Measurements from ENCODE around the gene HOMER2. TPM values are rescaled to one million over a fixed set of nuclear protein-coding genes. Genes with fewer than 3 reads are reported as not detected.

Gene HOMER2
- total and polyA plus RNA-seq, 9 of the 15 experiments (the other 6 are each of a cell fraction or from before 2014, with no cell fraction given): 0.13 to 0.47 (median 0.29) TPM; not detected in 1

DNA sequence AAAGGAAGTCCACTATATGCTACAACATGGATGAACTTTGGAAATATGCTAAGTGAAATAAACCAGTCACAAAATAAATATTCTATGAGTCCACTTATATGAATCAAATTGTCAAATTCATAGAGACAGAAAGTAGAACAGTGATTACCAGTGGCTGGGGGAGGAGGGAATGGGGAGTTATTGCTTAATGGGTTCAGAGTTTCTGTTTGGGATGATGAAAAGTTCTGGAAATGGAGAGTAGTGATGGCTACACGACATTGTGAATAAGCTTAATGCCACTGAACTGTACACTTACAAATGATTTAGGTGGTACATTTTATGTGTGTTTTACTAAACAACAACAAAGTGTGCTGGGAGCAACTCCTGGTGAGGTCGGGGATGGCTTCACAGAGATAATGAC lies 38.1 kb downstream of the HOMER2 start:
- FAIRE-seq: no peak
- no peaks in the 10 kb centered on the region for H3K9me1 ChIP-seq (ENCODE audit: control insufficient read depth, insufficient read depth, low read length)
- no peaks in the 10 kb centered on the region for H4K20me1 ChIP-seq (replicated peaks; ENCODE audit: control insufficient read depth, insufficient read depth, low read length)
- in situ Hi-C loops (cut with MboI): no loop called here
- H3K27ac ChIP-seq (ENCODE audit: extremely low read depth, low read depth, low read length): no peak overlapping the region
- no peaks in the 10 kb centered on the region for H3K4me1 ChIP-seq (replicated peaks in 1 of 2; ENCODE audit: control insufficient read depth in 2 of 2, insufficient read depth in 2 of 2, low read length in 2 of 2)
- H2AFZ ChIP-seq (ENCODE audit: low read depth, low read length): no peak overlapping the region
- H3K9me3 ChIP-seq (replicated peaks; ENCODE audit: control insufficient read depth, insufficient read depth, low read depth, low read length): no peaks in the 10 kb centered on the region
- no peak for ATAC-seq
- no peaks in the 10 kb centered on the region for H3K79me2 ChIP-seq (ENCODE audit: control insufficient read depth, insufficient read depth, low read length)
- no TSS peak for BruUV-seq (replicated peaks)
- POLR2A ChIA-PET: interaction anchor here (0.6 kb wide), 2 partner anchors 46 to 63 kb away, joined by 3 read pairs; no protein-coding TSS in a partner anchor
- 6% methylated on average over 2 of the region's 2 CpGs for WGBS (ENCODE audit: insufficient coverage, low coverage, missing lambda C conversion rate)
- peaks cover 37 to 43% of the 10 kb centered on the region in 2 experiments for H3K27me3 ChIP-seq (ENCODE audit: control insufficient read depth in 2 of 2, insufficient read depth in 2 of 2, low read length in 2 of 2)
- no peak for DNase-seq (ENCODE audit: extremely low read depth in 1 of 4, low spot score in 3 of 4)
- H3K4me3 ChIP-seq: no peak overlapping the region
- no peak overlapping the region for H3K4me2 ChIP-seq (ENCODE audit: insufficient read depth, low read length)
- intact Hi-C loops (cut with micrococcal nuclease): no loop called here
- H3K36me3 ChIP-seq (ENCODE audit: control insufficient read depth, insufficient read depth, low read length): no peaks in the 10 kb centered on the region
- CTCF ChIA-PET (ENCODE audit: low intra/inter-chr PET ratio): no interaction called here
- no peak overlapping the region for H3K9ac ChIP-seq (ENCODE audit: insufficient read depth in 1 of 2, low read depth in 2 of 2, low read length in 2 of 2)
- TF ChIP-seq, protein P1, sequence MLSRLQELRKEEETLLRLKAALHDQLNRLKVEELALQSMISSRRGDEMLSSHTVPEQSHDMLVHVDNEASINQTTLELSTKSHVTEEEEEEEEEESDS (CRISPR knock-in tag; IDR thresholded peaks at IDR 0.05): no peak
- TF ChIP-seq, protein P2, sequence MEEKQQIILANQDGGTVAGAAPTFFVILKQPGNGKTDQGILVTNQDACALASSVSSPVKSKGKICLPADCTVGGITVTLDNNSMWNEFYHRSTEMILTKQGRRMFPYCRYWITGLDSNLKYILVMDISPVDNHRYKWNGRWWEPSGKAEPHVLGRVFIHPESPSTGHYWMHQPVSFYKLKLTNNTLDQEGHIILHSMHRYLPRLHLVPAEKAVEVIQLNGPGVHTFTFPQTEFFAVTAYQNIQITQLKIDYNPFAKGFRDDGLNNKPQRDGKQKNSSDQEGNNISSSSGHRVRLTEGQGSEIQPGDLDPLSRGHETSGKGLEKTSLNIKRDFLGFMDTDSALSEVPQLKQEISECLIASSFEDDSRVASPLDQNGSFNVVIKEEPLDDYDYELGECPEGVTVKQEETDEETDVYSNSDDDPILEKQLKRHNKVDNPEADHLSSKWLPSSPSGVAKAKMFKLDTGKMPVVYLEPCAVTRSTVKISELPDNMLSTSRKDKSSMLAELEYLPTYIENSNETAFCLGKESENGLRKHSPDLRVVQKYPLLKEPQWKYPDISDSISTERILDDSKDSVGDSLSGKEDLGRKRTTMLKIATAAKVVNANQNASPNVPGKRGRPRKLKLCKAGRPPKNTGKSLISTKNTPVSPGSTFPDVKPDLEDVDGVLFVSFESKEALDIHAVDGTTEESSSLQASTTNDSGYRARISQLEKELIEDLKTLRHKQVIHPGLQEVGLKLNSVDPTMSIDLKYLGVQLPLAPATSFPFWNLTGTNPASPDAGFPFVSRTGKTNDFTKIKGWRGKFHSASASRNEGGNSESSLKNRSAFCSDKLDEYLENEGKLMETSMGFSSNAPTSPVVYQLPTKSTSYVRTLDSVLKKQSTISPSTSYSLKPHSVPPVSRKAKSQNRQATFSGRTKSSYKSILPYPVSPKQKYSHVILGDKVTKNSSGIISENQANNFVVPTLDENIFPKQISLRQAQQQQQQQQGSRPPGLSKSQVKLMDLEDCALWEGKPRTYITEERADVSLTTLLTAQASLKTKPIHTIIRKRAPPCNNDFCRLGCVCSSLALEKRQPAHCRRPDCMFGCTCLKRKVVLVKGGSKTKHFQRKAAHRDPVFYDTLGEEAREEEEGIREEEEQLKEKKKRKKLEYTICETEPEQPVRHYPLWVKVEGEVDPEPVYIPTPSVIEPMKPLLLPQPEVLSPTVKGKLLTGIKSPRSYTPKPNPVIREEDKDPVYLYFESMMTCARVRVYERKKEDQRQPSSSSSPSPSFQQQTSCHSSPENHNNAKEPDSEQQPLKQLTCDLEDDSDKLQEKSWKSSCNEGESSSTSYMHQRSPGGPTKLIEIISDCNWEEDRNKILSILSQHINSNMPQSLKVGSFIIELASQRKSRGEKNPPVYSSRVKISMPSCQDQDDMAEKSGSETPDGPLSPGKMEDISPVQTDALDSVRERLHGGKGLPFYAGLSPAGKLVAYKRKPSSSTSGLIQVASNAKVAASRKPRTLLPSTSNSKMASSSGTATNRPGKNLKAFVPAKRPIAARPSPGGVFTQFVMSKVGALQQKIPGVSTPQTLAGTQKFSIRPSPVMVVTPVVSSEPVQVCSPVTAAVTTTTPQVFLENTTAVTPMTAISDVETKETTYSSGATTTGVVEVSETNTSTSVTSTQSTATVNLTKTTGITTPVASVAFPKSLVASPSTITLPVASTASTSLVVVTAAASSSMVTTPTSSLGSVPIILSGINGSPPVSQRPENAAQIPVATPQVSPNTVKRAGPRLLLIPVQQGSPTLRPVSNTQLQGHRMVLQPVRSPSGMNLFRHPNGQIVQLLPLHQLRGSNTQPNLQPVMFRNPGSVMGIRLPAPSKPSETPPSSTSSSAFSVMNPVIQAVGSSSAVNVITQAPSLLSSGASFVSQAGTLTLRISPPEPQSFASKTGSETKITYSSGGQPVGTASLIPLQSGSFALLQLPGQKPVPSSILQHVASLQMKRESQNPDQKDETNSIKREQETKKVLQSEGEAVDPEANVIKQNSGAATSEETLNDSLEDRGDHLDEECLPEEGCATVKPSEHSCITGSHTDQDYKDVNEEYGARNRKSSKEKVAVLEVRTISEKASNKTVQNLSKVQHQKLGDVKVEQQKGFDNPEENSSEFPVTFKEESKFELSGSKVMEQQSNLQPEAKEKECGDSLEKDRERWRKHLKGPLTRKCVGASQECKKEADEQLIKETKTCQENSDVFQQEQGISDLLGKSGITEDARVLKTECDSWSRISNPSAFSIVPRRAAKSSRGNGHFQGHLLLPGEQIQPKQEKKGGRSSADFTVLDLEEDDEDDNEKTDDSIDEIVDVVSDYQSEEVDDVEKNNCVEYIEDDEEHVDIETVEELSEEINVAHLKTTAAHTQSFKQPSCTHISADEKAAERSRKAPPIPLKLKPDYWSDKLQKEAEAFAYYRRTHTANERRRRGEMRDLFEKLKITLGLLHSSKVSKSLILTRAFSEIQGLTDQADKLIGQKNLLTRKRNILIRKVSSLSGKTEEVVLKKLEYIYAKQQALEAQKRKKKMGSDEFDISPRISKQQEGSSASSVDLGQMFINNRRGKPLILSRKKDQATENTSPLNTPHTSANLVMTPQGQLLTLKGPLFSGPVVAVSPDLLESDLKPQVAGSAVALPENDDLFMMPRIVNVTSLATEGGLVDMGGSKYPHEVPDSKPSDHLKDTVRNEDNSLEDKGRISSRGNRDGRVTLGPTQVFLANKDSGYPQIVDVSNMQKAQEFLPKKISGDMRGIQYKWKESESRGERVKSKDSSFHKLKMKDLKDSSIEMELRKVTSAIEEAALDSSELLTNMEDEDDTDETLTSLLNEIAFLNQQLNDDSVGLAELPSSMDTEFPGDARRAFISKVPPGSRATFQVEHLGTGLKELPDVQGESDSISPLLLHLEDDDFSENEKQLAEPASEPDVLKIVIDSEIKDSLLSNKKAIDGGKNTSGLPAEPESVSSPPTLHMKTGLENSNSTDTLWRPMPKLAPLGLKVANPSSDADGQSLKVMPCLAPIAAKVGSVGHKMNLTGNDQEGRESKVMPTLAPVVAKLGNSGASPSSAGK (IDR thresholded peaks at IDR 0.05): no peak
- TF ChIP-seq, protein P3, sequence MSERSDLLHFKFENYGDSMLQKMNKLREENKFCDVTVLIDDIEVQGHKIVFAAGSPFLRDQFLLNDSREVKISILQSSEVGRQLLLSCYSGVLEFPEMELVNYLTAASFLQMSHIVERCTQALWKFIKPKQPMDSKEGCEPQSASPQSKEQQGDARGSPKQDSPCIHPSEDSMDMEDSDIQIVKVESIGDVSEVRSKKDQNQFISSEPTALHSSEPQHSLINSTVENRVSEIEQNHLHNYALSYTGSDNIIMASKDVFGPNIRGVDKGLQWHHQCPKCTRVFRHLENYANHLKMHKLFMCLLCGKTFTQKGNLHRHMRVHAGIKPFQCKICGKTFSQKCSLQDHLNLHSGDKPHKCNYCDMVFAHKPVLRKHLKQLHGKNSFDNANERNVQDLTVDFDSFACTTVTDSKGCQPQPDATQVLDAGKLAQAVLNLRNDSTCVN (CRISPR knock-in tag; IDR thresholded peaks at IDR 0.05): no peak
- TF ChIP-seq, protein P4, sequence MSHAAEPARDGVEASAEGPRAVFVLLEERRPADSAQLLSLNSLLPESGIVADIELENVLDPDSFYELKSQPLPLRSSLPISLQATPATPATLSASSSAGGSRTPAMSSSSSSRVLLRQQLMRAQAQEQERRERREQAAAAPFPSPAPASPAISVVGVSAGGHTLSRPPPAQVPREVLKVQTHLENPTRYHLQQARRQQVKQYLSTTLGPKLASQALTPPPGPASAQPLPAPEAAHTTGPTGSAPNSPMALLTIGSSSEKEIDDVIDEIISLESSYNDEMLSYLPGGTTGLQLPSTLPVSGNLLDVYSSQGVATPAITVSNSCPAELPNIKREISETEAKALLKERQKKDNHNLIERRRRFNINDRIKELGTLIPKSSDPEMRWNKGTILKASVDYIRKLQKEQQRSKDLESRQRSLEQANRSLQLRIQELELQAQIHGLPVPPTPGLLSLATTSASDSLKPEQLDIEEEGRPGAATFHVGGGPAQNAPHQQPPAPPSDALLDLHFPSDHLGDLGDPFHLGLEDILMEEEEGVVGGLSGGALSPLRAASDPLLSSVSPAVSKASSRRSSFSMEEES (CRISPR knock-in tag; IDR thresholded peaks at IDR 0.05): no peak
- TF ChIP-seq RBM25 (IDR thresholded peaks at IDR 0.05; ENCODE audit: low read depth, low read length, severe bottlenecking) (no peak), ZNF165 (CRISPR knock-in tag; IDR thresholded peaks at IDR 0.05; ENCODE audit: borderline replicate concordance) (no peak), ELF2 (CRISPR knock-in tag; IDR thresholded peaks at IDR 0.05) (no peak), OTX1 (CRISPR knock-in tag; IDR thresholded peaks at IDR 0.05) (no peak), ZNF780A (CRISPR knock-in tag; IDR thresholded peaks at IDR 0.05) (no peak)

Measured in K562 (cell line).